ENCODE measurements around the gene MSRB1. TPM values are rescaled to one million over a fixed set of nuclear protein-coding genes. Genes with fewer than 3 reads are reported as not detected.

The MSRB1 gene
- total and polyA plus RNA-seq, 2 of the 8 experiments (the other 6 are each of a cell fraction or from before 2014, with no cell fraction given): 28.2 to 51.4 TPM

GRCh38 chr16:1976951-1977874, 34.2 kb upstream of the MSRB1 start:
- no peak overlapping the region for H2BK120ac ChIP-seq (replicated peaks; ENCODE audit: low read depth, low read length)
- no peak overlapping the region for H3K4ac ChIP-seq (replicated peaks; ENCODE audit: insufficient read length, low read depth, low read length)
- DNase-seq (ENCODE audit: low read depth in 1 of 2, low spot score in 2 of 2) (no peak), FAIRE-seq (no peak)
- H3K4me2 ChIP-seq (ENCODE audit: insufficient read depth in 1 of 2, low read depth in 2 of 2, low read length in 2 of 2): no peak overlapping the region
- no peak overlapping the region for H2BK15ac ChIP-seq (ENCODE audit: low read length)
- peaks cover 11 to 33% (median 22%) of the 10 kb centered on the region in 4 experiments; a peak in 7 of 8 replicates for H3K36me3 ChIP-seq (ENCODE audit: control insufficient read depth in 2 of 4, insufficient read depth in 4 of 4, low read length in 3 of 4)
- ChIA-PET POLR2A (ENCODE audit: partially characterized antibody) (interaction anchor here (0.9 to 28.2 kb wide), 10 partner anchors 8 to 201 kb away, joined by 3 to 736 read pairs (median 7); partner anchors contain the start of genes NDUFB10, RNF151, RPS2 and SYNGR3), CTCF (ENCODE audit: partially characterized antibody) (interaction anchor here (0.7 to 1.5 kb wide), 4 partner anchors 19 to 55 kb away, joined by 3 to 5 read pairs (median 4); no protein-coding TSS in a partner anchor)
- H4K20me1 ChIP-seq (replicated peaks in 1 of 2; ENCODE audit: control insufficient read depth in 1 of 2, insufficient read depth in 2 of 2, low read length in 2 of 2): peaks cover 2 to 27% of the 10 kb centered on the region in 2 experiments
- H2BK5ac ChIP-seq (ENCODE audit: low read depth, low read length): no peak overlapping the region
- no peak overlapping the region for H2BK20ac ChIP-seq (ENCODE audit: low read length)
- no peak overlapping the region for H3K9ac ChIP-seq (replicated peaks in 1 of 4; ENCODE audit: extremely low read depth in 1 of 4, low read depth in 3 of 4, low read length in 3 of 4)
- H3K23ac ChIP-seq (ENCODE audit: insufficient read length): no peak overlapping the region
- WGBS, 2 experiments (ENCODE audit: extremely low coverage in 1 of 2, insufficient coverage in 1 of 2, insufficient read length in 1 of 2, insufficient replicate concordance in 2 of 2, low coverage in 1 of 2, low lambda C conversion rate in 2 of 2, missing lambda C conversion rate in 1 of 2): 94% methylated on average over 30 of the region's 33 CpGs; no CpG with 5 or more reads in 1 of the 2 experiments
- H2AFZ ChIP-seq (ENCODE audit: low read length): no peak overlapping the region
- H3K56ac ChIP-seq (replicated peaks; ENCODE audit: insufficient read length, low read depth, low read length): no peak overlapping the region
- no peak overlapping the region for H3K18ac ChIP-seq (ENCODE audit: extremely low read depth, low read length)
- peaks cover 8 to 30% (median 29%) of the 10 kb centered on the region in 4 experiments; a peak in 6 of 7 replicates for H3K27me3 ChIP-seq (replicated peaks in 1 of 4; ENCODE audit: control insufficient read depth in 3 of 4, extremely low read depth in 1 of 4, insufficient read depth in 3 of 4, low read length in 3 of 4)
- H4K91ac ChIP-seq (replicated peaks; ENCODE audit: insufficient read length, low read length): no peak overlapping the region
- H3K27ac ChIP-seq (ENCODE audit: low read depth, low read length): no peak overlapping the region
- peaks cover 9% of the 10 kb centered on the region; the same call in 1 of the 2 replicates for H3K79me1 ChIP-seq (ENCODE audit: low read depth, low read length)
- H3K9me3 ChIP-seq (ENCODE audit: insufficient read depth in 2 of 2, low read depth in 1 of 2, low read length in 1 of 2): no peaks in the 10 kb centered on the region
- peaks cover 3 to 13% of the 10 kb centered on the region in 2 experiments; a peak in 2 of 4 replicates for H3K79me2 ChIP-seq (ENCODE audit: control insufficient read depth in 1 of 2, insufficient read depth in 2 of 2, low read length in 2 of 2)
- H4K8ac ChIP-seq (ENCODE audit: extremely low read depth, insufficient read depth, low read length): no peak overlapping the region
- no peak overlapping the region for H2BK12ac ChIP-seq (ENCODE audit: low read depth, low read length)
- H4K5ac ChIP-seq (ENCODE audit: insufficient read length, low read depth, low read length): no peak overlapping the region
- peaks cover 3 to 32% (median 26%) of the 10 kb centered on the region in 4 experiments for H3K4me1 ChIP-seq (replicated peaks in 1 of 4; ENCODE audit: control insufficient read depth in 3 of 4, insufficient read depth in 4 of 4, low read length in 3 of 4)
- no peak overlapping the region for H2AK5ac ChIP-seq (ENCODE audit: low read depth, low read length)
- H3K23me2 ChIP-seq (ENCODE audit: low read depth, low read length): peaks cover 18% of the 10 kb centered on the region; the same call in 1 of the 2 replicates
- H3K4me3 ChIP-seq (ENCODE audit: extremely low read depth in 1 of 4, insufficient read depth in 2 of 4, low read depth in 3 of 4, low read length in 4 of 4): no peak overlapping the region
- H3K14ac ChIP-seq (ENCODE audit: insufficient read length): no peak overlapping the region
- TF ChIP-seq ATF2 (IDR thresholded peaks at IDR 0.05; ENCODE audit: low read length) (no peak), BRCA1 (IDR thresholded peaks at IDR 0.05; ENCODE audit: low read depth, low read length) (no peak), RBBP5 (IDR thresholded peaks at IDR 0.05; ENCODE audit: borderline replicate concordance, low read depth, low read length) (no peak), HDAC2 (IDR thresholded peaks at IDR 0.05; ENCODE audit: borderline replicate concordance in 1 of 2, low read depth in 2 of 2, low read length in 2 of 2) (no peak), SUZ12 (IDR thresholded peaks at IDR 0.05; ENCODE audit: low read length) (no peak), SP1 (IDR thresholded peaks at IDR 0.05; ENCODE audit: low read depth, low read length) (no peak), SP2 (IDR thresholded peaks at IDR 0.05; ENCODE audit: low read length) (no peak), SIX5 (IDR thresholded peaks at IDR 0.05; ENCODE audit: low read depth, low read length) (no peak), SRF (IDR thresholded peaks at IDR 0.05; ENCODE audit: low read depth, low read length) (no peak), CEBPB (IDR thresholded peaks at IDR 0.05; ENCODE audit: low read depth, low read length) (no peak)

All from H1 (cell line).